Measurements from ENCODE around the gene UBE2R2.

The UBE2R2 gene

DNA sequence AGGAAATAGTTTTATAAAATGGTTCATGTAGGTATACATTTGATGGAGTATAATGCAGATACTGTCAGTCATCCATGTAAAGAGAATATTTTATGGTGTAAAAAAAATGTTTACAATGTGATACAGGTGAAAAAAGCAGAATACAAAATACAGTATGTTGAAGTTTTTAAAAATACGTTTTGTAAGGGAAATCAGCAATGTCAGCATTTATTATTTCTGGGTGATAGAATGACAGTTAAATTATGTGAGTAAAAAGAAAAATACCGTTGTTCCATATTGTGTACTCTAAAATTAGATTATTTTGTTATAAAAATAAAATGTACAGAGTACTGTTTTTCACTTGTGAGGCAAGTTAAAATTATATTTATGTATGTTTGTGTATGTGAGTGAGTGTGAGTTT lies 69.0 kb downstream of the UBE2R2 start:
- DNase-seq, result no peak

DNA sequence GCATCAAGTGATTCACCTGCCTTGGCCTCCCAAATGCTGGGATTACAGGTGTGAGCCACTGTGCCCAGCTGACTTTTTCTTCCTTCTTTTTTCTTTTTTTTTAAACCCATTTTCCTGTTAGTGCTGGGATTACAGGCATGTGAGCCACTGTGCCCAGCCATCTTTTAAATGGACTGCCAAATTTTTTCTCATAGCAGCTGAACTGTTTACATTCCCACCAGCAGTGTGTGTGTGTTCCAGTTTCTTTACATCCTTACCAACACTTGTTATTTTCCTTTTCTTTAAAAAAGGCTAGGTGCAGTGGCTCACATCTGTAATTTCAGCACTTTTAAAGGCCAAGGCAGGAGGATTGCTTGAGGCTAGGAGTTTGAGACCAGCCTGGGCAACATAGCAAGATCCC lies 76.9 kb downstream of the UBE2R2 start:
- DNase-seq, result no peak

- DNase-seq, result no peak
These were observed 77.4 kb downstream of the UBE2R2 start for GRCh38 chr9:33894316-33894715.

DNA sequence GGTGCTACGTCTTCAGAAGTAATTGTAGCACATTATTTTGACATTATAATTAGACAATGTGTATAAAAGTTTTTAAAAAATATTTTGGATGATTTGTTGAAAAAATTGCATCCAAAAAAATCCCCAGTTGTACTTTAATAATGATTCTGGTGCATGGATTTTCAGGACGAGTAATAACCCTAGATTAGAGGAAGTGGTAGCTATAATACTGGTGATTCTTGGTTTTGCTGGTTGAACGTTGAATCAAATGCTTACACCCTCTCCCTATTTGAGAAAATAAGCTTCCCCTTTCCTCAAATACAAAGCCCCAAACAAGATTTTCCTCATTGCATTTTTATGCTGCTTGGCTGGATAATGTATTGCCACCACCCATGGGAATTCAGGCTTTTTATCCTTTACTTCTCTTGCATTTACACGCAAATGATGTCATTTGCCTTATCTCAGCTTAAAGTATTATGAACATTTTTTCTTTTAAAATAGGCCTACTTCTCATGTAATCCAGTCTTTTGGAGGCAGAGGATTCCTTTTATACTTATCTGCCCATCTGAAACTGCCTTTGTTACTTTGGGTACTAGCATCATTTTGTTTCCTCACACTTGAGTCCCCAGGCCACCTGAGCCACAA lies 86.3 kb downstream of the UBE2R2 start:
- DNase-seq, result no peak

GRCh38 chr9:33905137-33905536 lies 88.2 kb downstream of the UBE2R2 start:
- DNase-seq, result no peak

DNA sequence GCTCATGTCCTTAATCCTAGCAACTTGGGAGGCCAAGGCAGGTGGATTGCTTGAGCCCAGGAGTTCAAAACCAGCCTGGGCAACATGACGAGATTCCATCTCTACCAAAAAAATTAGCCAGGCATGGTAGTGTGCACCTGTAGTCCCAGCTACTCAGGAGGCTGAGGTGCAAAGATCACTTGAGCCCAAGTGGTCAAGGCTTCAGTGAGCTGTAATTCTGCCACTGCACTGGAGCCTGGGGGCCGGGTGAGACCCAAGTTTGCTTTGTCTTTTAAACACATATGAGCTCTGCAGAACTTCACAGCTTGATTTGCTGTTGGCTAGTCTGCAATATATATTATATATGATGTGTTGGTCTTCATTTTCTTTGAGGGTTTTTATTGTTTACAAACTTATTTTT lies 89.8 kb downstream of the UBE2R2 start:
- no peak for DNase-seq

DNA sequence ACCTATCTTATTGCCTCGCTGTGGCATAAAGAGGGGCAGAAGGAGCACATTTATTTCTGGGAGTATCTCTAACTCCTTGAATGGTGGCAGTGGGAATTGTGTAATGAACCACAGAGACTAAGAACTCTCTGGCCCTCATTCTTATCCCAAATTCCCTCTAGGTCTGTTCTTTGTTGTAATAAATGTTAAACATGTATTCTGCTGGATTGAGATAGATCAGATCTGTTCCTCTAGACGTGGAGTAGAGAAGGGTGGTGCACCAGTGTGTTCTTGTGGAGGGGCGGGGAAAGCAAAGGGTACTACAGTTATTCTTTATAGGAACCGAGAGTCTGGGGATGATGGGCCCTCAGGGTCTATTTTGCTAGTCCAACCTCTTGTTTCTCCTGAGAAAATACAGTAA lies 90.4 kb downstream of the UBE2R2 start:
- DNase-seq, result no peak

GRCh38 chr9:33908114-33908513 lies 91.2 kb downstream of the UBE2R2 start:
- DNase-seq, result no peak

DNA sequence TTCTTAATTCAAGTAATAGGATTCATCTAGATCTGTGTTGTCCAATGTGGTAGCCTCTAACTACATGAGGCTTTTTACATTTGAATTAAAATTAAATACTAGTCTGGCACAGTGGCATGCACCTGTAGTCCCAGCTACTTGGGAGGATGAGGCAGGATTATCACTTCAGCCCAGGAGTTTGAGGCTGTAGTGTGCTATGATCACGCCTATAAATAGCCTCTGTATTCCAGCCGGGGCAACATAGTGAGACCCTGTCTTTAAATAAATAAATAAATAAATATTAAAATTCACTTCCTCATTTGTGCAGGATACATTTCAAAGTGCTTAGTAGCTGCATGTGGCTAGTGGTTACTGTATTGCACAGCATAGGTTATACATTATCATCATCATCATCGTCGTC lies 91.8 kb downstream of the UBE2R2 start:
- no peak for DNase-seq

GRCh38 chr9:33913541-33913940 lies 96.6 kb downstream of the UBE2R2 start:
- no peak for DNase-seq

- no peak for DNase-seq
These were observed 98.1 kb downstream of the UBE2R2 start for GRCh38 chr9:33914887-33915628.

DNA sequence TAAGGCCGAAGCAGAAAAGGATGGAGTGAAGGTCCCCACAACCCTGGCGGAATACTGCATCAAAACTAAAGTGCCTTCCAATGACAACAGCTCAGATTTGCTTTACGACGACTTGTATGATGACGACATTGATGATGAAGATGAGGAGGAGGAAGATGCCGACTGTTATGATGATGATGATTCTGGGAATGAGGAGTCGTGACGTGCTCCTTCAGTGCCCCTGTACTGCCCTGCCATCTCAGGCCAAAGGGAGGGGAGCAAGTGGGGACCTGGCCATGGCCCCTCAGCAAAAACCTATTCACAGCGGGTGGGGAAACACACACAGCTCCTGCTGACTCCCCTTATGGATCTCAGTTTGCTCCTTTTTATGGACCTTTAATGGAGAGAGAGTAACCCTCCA lies 100.1 kb downstream of the UBE2R2 start:
- DNase-seq, result no peak

GRCh38 chr9:33919276-33919897 lies 102.4 kb downstream of the UBE2R2 start:
- no peak for DNase-seq

GRCh38 chr9:33921967-33922895 lies 105.3 kb downstream of the UBE2R2 start:
- no peak for DNase-seq

- DNase-seq, result no peak
These were observed 106.1 kb downstream of the UBE2R2 start for GRCh38 chr9:33923079-33923478.

DNA sequence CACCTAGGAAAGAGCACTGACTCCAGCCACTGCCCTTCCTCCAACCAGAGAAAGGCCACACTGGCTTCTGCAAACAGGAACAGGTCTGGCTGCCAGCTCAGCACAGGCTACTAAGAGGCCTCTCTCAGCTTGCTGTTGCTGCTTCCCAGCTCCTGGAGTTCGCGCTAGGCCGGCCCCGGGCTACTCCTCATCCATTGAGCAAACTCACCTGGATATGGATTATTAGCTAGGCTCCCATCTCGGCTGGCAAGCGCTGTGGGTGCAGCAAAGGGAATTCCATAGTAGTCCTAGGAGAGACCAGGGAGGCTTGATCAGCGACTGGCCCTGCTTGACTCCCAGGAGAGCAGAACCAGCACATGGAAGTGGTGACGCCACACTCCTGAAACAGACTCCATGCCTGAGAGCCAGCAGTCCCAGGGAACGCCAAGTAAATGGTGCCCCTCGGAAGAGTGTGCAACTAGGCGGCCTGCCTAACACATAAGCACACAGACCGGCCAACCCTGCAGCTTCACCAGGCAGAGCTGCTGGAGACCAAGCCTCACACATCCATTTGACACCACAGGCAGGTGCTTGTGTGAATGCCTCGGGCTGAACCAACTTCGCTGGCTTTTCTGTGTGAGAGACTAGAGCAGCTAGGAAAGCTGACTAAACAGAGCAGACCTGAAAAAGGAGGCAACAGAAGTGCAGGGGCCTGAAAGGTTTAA lies 107.2 kb downstream of the UBE2R2 start:
- no peak for DNase-seq

DNA sequence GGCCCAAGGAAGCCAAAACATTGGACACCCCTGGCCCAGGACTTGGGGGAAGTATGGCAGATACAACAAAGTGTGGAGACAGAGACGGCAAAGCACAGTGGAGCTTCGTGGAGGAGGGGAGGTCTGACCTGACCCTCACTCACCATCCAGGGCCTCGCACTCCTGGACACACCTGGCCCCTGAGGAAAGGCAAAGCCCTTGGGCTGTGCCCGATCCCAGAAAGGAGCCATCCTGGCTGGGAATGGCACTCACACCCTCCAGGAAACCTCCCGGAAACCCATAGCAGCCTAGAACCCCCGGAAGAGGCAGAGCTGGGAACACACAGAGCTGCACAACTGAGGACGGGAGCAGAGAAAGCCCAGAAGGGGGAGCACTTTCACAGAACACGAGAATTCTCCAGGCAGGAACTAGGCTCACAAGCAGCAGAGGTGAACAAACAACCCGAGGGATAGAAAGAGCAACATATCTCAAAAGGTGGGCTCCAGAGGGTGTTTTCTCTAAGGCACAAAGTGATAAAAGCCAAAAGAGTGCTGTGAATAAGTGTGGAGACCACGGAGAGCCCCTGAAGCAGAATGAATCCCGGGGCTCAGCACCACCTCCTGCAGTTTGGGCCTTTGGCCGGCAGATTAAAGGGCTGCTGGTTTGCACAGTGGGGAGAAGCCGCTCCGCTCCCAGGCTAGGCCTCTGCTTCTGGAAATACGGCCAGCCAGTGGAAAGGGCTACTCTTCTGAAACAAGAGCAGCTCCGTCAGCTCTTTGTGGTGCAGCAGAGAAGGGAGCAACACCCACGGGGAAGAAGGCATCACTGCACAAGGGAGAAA lies 108.2 kb downstream of the UBE2R2 start:
- DNase-seq, result no peak

DNA sequence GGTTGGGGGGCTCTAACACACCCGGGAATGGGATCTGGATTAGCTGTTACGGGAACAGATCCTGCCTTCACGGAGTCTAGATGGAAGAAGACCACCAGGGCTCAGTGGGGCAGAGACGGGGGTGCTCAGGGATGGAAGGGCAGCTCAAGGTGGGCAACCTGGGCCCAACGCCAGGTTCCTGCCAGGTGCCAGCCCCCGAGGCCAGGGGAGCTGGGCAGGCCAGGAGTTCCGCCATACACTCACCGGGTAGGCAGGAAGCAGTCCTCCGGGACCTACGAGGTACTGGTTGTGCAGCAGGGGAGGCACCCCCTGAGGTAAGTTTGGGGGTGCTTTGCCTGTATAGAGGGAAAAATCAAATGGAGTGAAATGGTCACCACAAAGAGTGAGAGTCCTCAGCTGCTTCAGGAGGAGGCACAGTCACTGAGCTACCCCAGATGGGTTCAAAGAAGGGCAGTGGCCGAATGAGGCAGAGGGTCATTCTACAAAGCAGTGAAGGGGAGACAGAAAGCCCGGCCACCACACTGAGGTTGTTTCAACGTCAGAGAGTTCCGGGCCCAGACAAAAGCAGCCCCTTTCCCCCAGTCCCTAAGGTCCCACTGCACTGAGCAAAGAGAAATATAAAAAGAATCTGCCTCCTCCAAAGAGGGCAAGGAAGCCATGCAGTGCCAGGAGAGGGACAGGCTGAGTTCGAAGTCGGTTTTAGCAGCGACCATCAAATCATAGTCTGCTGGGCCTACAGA lies 110.0 kb downstream of the UBE2R2 start:
- DNase-seq, result no peak

GRCh38 chr9:33927694-33928093 lies 110.7 kb downstream of the UBE2R2 start:
- no peak for DNase-seq

GRCh38 chr9:33931326-33931725 lies 114.4 kb downstream of the UBE2R2 start:
- no peak for DNase-seq
